Naive thymus-derived CD8-positive, alpha-beta T cell (primary cell): ENCODE results near the gene ABHD6. TPM values are rescaled to one million over a fixed set of nuclear protein-coding genes. Genes with fewer than 3 reads are reported as not detected.
A peak's percentile ranks its signal among the peaks of the same experiment; 100 is the strongest.
"Not testable (repeated sequence)": the region's sequence is repeated elsewhere in the genome, so short reads cannot be mapped to it uniquely, and the experiment has no call there.

Source experiments
- ATAC-seq, 2 donors: fragments of 150-1000 bp; cut with Tn5 transposase in 1 of 2; sonication (Bioruptor Pico), chemical (Tn5 transposase) in 1 of 2; 1 replicate in 1 of 2; 2 replicates in 1 of 2; pipeline ENCODE4 v1.10.0; 2021; ENCODE audit warnings: mild to moderate bottlenecking in 2 of 2, moderate library complexity in 2 of 2
- POLR2A ChIA-PET: fragments of 350-600 bp; sonication (Branson Sonifier 250); formaldehyde crosslinking; loops from one replicate; lab custom pipeline; 2021; ENCODE audit warnings: antibody characterized with exemption; lab: Charles Lee
- DNase-seq, 10 donors: peaks; one replicate each; pipeline versions ENCODE4 v3.0.0 to v3.0.0-alpha.2; 2020 to 2022
- H3K27ac Mint-ChIP-seq, 10 donors: one replicate each; pipeline ENCODE4 v1.8.0; 2020 to 2022; ENCODE audit warnings: mild to moderate bottlenecking in 10 of 10, mixed read lengths in 10 of 10, moderate library complexity in 4 of 10, inconsistent platforms in 1 of 10
- H3K27me3 Mint-ChIP-seq, 5 donors: one replicate each; pipeline ENCODE4 v1.8.0; 2021 to 2022; ENCODE audit warnings: mixed read lengths in 5 of 5
- H3K36me3 Mint-ChIP-seq, 3 donors: one replicate each; pipeline ENCODE4 v1.8.0; 2020 to 2022; ENCODE audit warnings: mixed read lengths in 3 of 3, mild to moderate bottlenecking in 2 of 3, inconsistent platforms in 1 of 3
- H3K4me1 Mint-ChIP-seq, 4 donors: one replicate each; pipeline ENCODE4 v1.8.0; 2021 to 2022; ENCODE audit warnings: mixed read lengths in 4 of 4
- H3K4me3 Mint-ChIP-seq, 10 donors: one replicate each; pipeline ENCODE4 v1.8.0; 2020 to 2022; ENCODE audit warnings: mild to moderate bottlenecking in 10 of 10, mixed read lengths in 10 of 10, moderate library complexity in 6 of 10, inconsistent platforms in 1 of 10
- H3K9me3 Mint-ChIP-seq, 9 donors: one replicate each; pipeline ENCODE4 v1.8.0; 2020 to 2022; ENCODE audit warnings: mixed read lengths in 9 of 9, mild to moderate bottlenecking in 3 of 9, inconsistent platforms in 1 of 9, moderate library complexity in 1 of 9
- polyA plus RNA-seq, 3 donors: library from polyadenylated mRNA; unstranded; fragments of 300-500 nt; fragmentation: Illumina TruSeq; gene quantifications; one replicate each; pipeline ENCODE4 v1.2.3, GENCODE V29; 2021
- total RNA-seq, 8 experiments: library from RNA in 2 of 8; stranded (reverse) in 2 of 8; gene quantifications; one replicate each; pipeline ENCODE4 v1.2.3 and lab custom pipeline; 2021 to 2026

The ABHD6 gene
- total and polyA plus RNA-seq, 5 experiments from 2014 or later = 4.4 to 6.1 (median 6.0) TPM

DNA sequence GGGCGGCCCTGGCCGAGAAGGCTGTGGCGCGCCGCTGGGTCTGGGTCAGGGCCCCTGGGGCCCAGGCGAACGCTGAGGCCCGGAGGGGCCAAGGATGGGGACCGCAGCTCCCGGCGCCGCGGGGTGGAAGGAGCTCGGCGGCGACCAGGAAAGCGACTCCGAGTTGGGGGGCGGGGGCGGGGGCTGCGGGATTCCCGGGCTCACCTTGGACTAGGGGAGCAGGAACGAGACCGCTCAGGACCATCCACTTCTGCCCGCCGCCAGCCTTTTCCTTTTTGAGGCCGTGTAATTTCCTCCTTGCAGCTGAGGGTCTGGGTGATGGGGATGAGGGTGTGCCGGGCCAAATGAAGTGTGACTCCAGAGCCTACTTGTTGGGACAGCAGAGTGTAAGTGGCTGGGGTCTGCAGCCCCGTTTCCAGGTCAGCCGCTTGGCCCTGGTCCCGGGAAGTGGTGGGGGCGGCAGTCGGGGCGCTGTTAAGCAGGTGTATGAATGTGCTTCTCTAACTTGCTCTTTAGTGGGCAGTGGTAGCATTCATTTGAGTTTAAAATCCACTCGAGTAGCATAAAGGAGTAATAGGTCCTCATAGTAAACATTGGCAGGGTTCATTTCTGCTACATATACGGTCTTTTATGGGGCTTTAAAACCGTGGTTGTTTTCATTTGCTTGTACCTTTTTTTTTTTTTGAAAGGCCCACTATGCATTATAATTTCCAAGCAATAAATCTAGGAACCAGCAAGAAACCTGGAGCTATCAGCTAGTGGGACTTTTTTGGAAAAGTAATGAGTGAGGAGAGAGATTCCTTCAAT lies 95.8 kb downstream of the ABHD6 start:
- ATAC-seq (peak; percentile 39 to 53), DNase-seq (peak in 7 of 10 donors; percentile 3 to 36 (median 32))
- H3K4me3 Mint-ChIP-seq = peak overlapping the region; percentile 94 to 100 (median 99)
- POLR2A ChIA-PET = interaction anchor here (1.0 to 3.2 kb wide), 4 partner anchors 17 to 159 kb away, joined by 3 to 14 read pairs (median 8); partner anchors contain the start of genes HTD2, KCTD6 and RPP14
- H3K27me3 Mint-ChIP-seq = no peaks in the 10 kb centered on the region
- peaks cover 0 to 3% (median 0%) of the 10 kb centered on the region in 3 donors for H3K36me3 Mint-ChIP-seq
- H3K27ac Mint-ChIP-seq = peak overlapping the region; percentile 55 to 98 (median 94)
- H3K4me1 Mint-ChIP-seq = peaks cover 22 to 58% (median 39%) of the 10 kb centered on the region in 4 donors
- no peaks in the 10 kb centered on the region for H3K9me3 Mint-ChIP-seq

- H3K4me1 Mint-ChIP-seq = peaks cover 22 to 61% (median 39%) of the 10 kb centered on the region in 4 donors
These were observed 96.4 kb downstream of the ABHD6 start for GRCh38 chr3:58334013-58334321.

DNA sequence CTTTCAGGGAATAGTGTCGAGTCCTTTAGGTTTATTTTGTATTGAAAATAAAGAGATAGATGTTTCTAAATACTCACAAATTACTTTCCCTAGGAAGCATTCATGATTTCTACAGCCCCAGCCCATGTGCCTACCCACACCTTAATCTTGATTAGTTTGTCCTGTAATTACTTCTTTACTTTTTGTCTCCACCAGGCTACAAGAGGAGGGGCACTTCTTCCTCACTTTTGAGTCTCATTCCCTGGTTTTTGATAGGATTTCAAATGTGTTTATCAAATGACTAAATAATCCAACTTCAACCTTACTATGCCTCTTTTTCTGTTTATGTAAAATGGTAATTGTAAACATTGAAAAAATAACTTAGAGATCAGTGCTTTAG lies 96.9 kb downstream of the ABHD6 start:
- Mint-ChIP-seq H3K4me3 (peak overlapping the region in 9 of 10 donors; percentile 38 to 100 (median 94)), H3K27me3 (no peaks in the 10 kb centered on the region), H3K4me1 (peaks cover 22 to 66% (median 39%) of the 10 kb centered on the region in 4 donors), H3K27ac (peak overlapping the region in 3 of 10 donors; percentile 23 to 71 (median 55)), H3K9me3 (no peaks in the 10 kb centered on the region), H3K36me3 (peaks cover 0 to 11% (median 7%) of the 10 kb centered on the region in 3 donors)
- no peak for ATAC-seq
- POLR2A ChIA-PET = interaction anchor here (1.1 kb wide), 1 partner anchor 28 kb away, joined by 3 read pairs; the partner anchor contains the start of genes HTD2 and RPP14
- no peak for DNase-seq

More at GRCh38 chr3:58334013-58334321, 96.4 kb downstream of the ABHD6 start:
- DNase-seq = no peak
- POLR2A ChIA-PET = interaction anchor here (1.1 kb wide), 1 partner anchor 28 kb away, joined by 3 read pairs; the partner anchor contains the start of genes HTD2 and RPP14
- Mint-ChIP-seq H3K27ac (peak overlapping the region in 8 of 10 donors; percentile 38 to 96 (median 89)), H3K4me3 (peak overlapping the region; percentile 94 to 100 (median 99)), H3K27me3 (no peaks in the 10 kb centered on the region), H3K9me3 (no peaks in the 10 kb centered on the region), H3K36me3 (peaks cover 0 to 6% (median 2%) of the 10 kb centered on the region in 3 donors)
- no peak for ATAC-seq

GRCh38 chr3:58335652-58335947 lies 98.0 kb downstream of the ABHD6 start:
- peaks cover 0 to 13% (median 7%) of the 10 kb centered on the region in 3 donors for H3K36me3 Mint-ChIP-seq
- H3K4me1 Mint-ChIP-seq = peaks cover 22 to 65% (median 39%) of the 10 kb centered on the region in 4 donors
- peak overlapping the region in 2 of 10 donors; percentile 55 to 71 for H3K27ac Mint-ChIP-seq
- peak overlapping the region in 6 of 10 donors; percentile 2 to 60 (median 20) for H3K4me3 Mint-ChIP-seq
- POLR2A ChIA-PET = no interaction called here
- ATAC-seq (no peak), DNase-seq (no peak)
- H3K27me3 Mint-ChIP-seq = no peaks in the 10 kb centered on the region
- no peaks in the 10 kb centered on the region for H3K9me3 Mint-ChIP-seq

DNA sequence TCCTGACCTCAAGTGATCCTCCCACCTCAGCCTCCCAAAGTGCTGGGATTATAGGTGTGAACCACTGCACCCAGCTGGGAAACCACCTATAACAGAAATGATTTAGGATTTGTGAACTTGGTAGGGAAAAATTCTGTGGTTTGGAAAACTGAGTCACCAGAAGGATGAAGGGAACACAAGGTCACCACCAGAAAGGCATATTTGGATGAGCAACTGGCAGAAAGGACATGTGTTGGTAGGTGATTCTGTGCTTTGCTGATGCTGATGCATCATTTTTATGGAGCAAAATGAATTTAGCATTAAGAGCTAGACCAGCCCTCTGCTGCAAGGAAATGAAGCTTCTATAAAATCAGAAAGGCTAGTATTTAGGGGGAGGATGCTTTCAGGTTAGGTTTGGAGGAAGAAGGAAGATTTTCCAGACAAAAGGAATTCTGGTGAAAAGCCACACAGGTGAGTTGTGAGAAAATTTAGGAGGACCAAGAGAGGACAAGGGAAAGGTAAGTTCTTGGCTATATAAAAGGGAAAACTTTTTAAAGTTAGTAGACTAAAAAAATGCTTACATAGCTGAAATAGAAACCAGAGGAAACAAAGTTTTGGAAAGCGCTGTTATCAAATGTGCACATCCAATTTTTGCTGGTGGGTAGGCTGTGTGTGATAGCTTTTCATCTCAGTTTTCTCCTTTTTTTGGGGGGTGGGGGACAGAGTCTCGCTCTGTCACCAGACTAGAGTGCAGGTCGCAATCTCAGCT lies 98.7 kb downstream of the ABHD6 start:
- Mint-ChIP-seq H3K27ac (peak overlapping the region in 1 of 10 donors; percentile 80), H3K4me1 (peaks cover 20 to 69% (median 41%) of the 10 kb centered on the region in 4 donors), H3K36me3 (peaks cover 0 to 21% (median 12%) of the 10 kb centered on the region in 3 donors), H3K27me3 (no peaks in the 10 kb centered on the region), H3K9me3 (no peaks in the 10 kb centered on the region), H3K4me3 (peak overlapping the region in 2 of 10 donors; percentile 12 to 43)
- ATAC-seq (no peak), DNase-seq (no peak)
- POLR2A ChIA-PET = no interaction called here

DNA sequence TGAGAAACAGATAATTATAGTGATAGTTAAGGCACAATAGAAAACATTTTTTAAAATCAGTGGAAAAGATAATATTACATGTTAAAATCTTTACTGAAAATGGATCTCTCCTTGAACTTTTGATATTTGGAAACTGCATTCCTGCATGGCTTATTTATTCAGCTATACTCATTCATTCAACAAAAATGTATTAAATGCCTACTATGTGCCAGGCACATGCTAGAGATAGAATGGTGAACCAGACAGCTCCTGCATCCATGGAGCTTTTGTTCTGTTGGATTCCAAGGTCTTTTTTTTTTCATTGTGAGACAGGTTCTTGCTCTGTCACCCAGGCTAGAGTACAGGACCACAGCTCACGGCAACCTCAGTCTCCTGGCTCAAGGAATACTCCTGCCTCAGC lies 99.6 kb downstream of the ABHD6 start:
- DNase-seq = no peak
- H3K36me3 Mint-ChIP-seq = peaks cover 0 to 29% (median 12%) of the 10 kb centered on the region in 3 donors
- POLR2A ChIA-PET = no interaction called here

DNA sequence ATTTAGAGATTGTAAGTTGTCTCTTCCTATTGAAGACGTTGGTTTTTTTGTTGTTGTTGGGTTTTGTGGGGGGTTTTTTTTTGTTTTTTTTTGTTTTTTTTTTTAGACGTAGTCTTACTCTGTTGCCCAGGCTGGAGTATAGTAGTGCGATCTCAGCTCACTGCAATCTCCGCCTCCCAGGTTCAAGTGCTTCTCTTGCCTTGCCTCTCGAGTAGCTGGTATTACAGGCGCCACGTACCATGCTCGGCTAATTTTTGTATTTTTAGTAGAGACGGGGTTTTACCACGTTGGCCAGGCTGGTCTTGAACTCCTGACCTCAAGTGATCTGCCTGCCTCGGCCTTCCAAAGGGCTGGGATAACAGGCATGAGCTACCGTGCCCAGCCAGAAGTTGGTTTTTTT lies 101.6 kb downstream of the ABHD6 start:
- H3K4me3 Mint-ChIP-seq, DNase-seq, H3K27me3 Mint-ChIP-seq, H3K9me3 Mint-ChIP-seq, ATAC-seq: not testable (repeated sequence)
- POLR2A ChIA-PET = interaction anchor here (0.7 to 1.3 kb wide), 2 partner anchors 13 to 33 kb away, joined by 3 to 5 read pairs; no protein-coding TSS in a partner anchor
- H3K36me3 Mint-ChIP-seq = peaks cover 0 to 39% (median 15%) of the 10 kb centered on the region in 3 donors
- peaks cover 14 to 69% (median 28%) of the 10 kb centered on the region in 4 donors for H3K4me1 Mint-ChIP-seq
- H3K27ac Mint-ChIP-seq = peak overlapping the region in 2 of 10 donors; percentile 34 to 48

More for the DNA sequence above, 99.6 kb downstream of the ABHD6 start:
- Mint-ChIP-seq H3K9me3 (no peaks in the 10 kb centered on the region), H3K4me1 (peaks cover 17 to 66% (median 37%) of the 10 kb centered on the region in 4 donors), H3K27ac (no peak overlapping the region), H3K27me3 (no peaks in the 10 kb centered on the region), H3K4me3 (no peak overlapping the region)
- ATAC-seq = no peak

DNA sequence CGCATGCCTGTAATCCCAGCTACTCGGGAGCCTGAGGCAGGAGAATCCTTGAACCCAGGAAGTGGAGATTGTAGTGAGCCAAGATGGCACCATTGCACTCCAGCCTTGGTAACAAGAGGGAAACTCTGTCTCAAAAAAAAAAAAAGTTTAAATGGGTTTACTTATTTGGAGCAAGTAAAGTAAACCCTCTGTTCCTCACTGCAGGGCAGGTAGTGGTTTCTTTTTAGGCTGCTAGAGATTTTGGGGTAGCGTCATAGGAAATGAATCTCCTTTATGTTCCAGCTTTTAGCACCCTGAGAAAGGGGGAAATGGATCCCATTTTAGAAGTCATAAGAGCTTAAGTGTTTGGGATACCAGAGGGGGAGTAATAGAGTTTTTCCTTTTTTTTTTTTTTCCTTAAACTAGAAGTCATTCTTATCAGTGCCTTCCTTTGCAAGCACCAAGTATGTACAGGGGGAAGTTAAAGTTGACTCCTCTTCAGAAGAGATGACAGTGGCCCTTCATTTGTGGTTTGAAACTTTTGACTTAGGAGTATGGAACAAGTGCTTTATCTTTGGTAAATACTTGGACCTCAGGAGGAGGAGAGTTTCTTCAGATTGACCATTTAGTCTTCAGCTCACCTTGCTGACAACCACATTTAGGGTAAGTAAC lies 103.1 kb downstream of the ABHD6 start:
- POLR2A ChIA-PET = interaction anchor here (0.7 kb wide), 2 partner anchors 63 to 183 kb away, joined by 3 to 6 read pairs; no protein-coding TSS in a partner anchor
- Mint-ChIP-seq H3K4me1 (peaks cover 11 to 59% (median 17%) of the 10 kb centered on the region in 4 donors), H3K36me3 (peaks cover 0 to 41% (median 15%) of the 10 kb centered on the region in 3 donors), H3K4me3 (peak overlapping the region in 1 of 10 donors; percentile 12), H3K27ac (peak overlapping the region in 2 of 10 donors; percentile 31 to 51), H3K9me3 (no peaks in the 10 kb centered on the region), H3K27me3 (no peaks in the 10 kb centered on the region)
- DNase-seq (no peak), ATAC-seq (no peak)

GRCh38 chr3:58341376-58341775 lies 103.8 kb downstream of the ABHD6 start:
- H3K36me3 Mint-ChIP-seq = peaks cover 0 to 38% (median 15%) of the 10 kb centered on the region in 3 donors
- POLR2A ChIA-PET = no interaction called here

GRCh38 chr3:58342676-58343075 lies 105.1 kb downstream of the ABHD6 start:
- H3K27me3 Mint-ChIP-seq = no peaks in the 10 kb centered on the region
- POLR2A ChIA-PET = no interaction called here
- ATAC-seq (no peak), DNase-seq (no peak)
- no peak overlapping the region for H3K27ac Mint-ChIP-seq
- no peak overlapping the region for H3K4me3 Mint-ChIP-seq
- peaks cover 0 to 38% (median 19%) of the 10 kb centered on the region in 3 donors for H3K36me3 Mint-ChIP-seq
- H3K9me3 Mint-ChIP-seq = no peaks in the 10 kb centered on the region
- peaks cover 9 to 53% (median 12%) of the 10 kb centered on the region in 4 donors for H3K4me1 Mint-ChIP-seq

More at GRCh38 chr3:58341376-58341775, 103.8 kb downstream of the ABHD6 start:
- Mint-ChIP-seq H3K27me3 (no peaks in the 10 kb centered on the region), H3K4me3 (no peak overlapping the region), H3K9me3 (no peaks in the 10 kb centered on the region), H3K4me1 (peaks cover 12 to 59% (median 14%) of the 10 kb centered on the region in 4 donors), H3K27ac (peak overlapping the region in 1 of 10 donors; percentile 59)
- ATAC-seq (no peak), DNase-seq (no peak)
